H1 (cell line): ENCODE measurements around the gene SLC13A2. TPM values are rescaled to one million over a fixed set of nuclear protein-coding genes. Genes with fewer than 3 reads are reported as not detected.

ENCODE experiments used
- CTCF ChIA-PET: fragments of 300-600 bp; sonication (Branson Sonifier 250); formaldehyde crosslinking; loops from one replicate; lab custom pipeline; 2021; ENCODE audit not compliant: partially characterized antibody; lab: Charles Lee
- POLR2A ChIA-PET: fragments of 300-600 bp; sonication (Branson Sonifier 250); formaldehyde crosslinking; loops from one replicate; lab custom pipeline; 2021; ENCODE audit warnings: inconsistent platforms; ENCODE audit not compliant: partially characterized antibody; lab: Charles Lee
- DNase-seq, 2 experiments: peaks; one replicate each; pipeline versions ENCODE4 v3.0.0 to v3.0.0-alpha.2; 2010 to 2022; ENCODE audit warnings: low spot score in 2 of 2, low read depth in 1 of 2, mixed read lengths in 1 of 2
- FAIRE-seq: peaks from 2 replicates; lab custom pipeline; 2011; peaks lifted over from hg19 to GRCh38; lab: Jason Lieb, UNC
- H2AFZ ChIP-seq: 2 replicates; pipeline ENCODE4 v1.8.1; 2012; ENCODE audit warnings: low read length, inconsistent platforms
- H2AK5ac ChIP-seq: 2 replicates; pipeline ENCODE4 v1.6.1; 2013; ENCODE audit warnings: low read depth, low read length
- H2BK120ac ChIP-seq: replicated peaks from 2 replicates; pipeline ENCODE3; 2013; ENCODE audit warnings: low read depth, low read length, inconsistent platforms
- H2BK12ac ChIP-seq: 2 replicates; pipeline ENCODE4 v1.6.1; 2013; ENCODE audit warnings: low read depth, low read length
- H2BK15ac ChIP-seq: 2 replicates; pipeline ENCODE4 v1.6.1; 2013; ENCODE audit warnings: low read length
- H2BK20ac ChIP-seq: 2 replicates; pipeline ENCODE4 v1.6.1; 2013; ENCODE audit warnings: low read length
- H2BK5ac ChIP-seq: 2 replicates; pipeline ENCODE4 v1.6.1; 2013; ENCODE audit warnings: low read depth, low read length
- H3K14ac ChIP-seq: 2 replicates; pipeline ENCODE4 v1.6.1; 2013; ENCODE audit warnings: inconsistent platforms; ENCODE audit not compliant: insufficient read length
- H3K18ac ChIP-seq: 2 replicates; pipeline ENCODE4 v1.6.1; 2013; ENCODE audit warnings: low read length; ENCODE audit errors: extremely low read depth
- H3K23ac ChIP-seq: 2 replicates; pipeline ENCODE4 v1.6.1; 2013; ENCODE audit warnings: inconsistent platforms; ENCODE audit not compliant: insufficient read length
- H3K23me2 ChIP-seq: 2 replicates; pipeline ENCODE4 v1.6.1; 2013; ENCODE audit warnings: low read depth, low read length
- H3K27ac ChIP-seq: 2 replicates; pipeline ENCODE4 v1.6.1; 2011; ENCODE audit warnings: low read depth, low read length, inconsistent platforms
- H3K27me3 ChIP-seq, 4 experiments: replicated peaks in 1 of 4; 1 replicate in 1 of 4; 2 replicates in 3 of 4; pipeline versions ENCODE4 v1.6.1 to v1.8.1; 2011 to 2013; ENCODE audit warnings: low read length in 3 of 4, mild to moderate bottlenecking in 3 of 4, inconsistent platforms in 2 of 4, mixed read lengths in 2 of 4, moderate library complexity in 1 of 4; ENCODE audit not compliant: control insufficient read depth in 3 of 4, insufficient read depth in 3 of 4; ENCODE audit errors: extremely low read depth in 1 of 4
- H3K36me3 ChIP-seq, 4 experiments: 2 replicates each; pipeline versions ENCODE4 v1.6.1 to v1.8.1; 2011 to 2013; ENCODE audit warnings: mild to moderate bottlenecking in 4 of 4, low read length in 3 of 4, moderate library complexity in 2 of 4, control low read depth in 1 of 4, inconsistent platforms in 1 of 4; ENCODE audit not compliant: insufficient read depth in 4 of 4, control insufficient read depth in 2 of 4
- H3K4ac ChIP-seq: replicated peaks from 2 replicates; pipeline ENCODE3; 2013; ENCODE audit warnings: low read length, low read depth, mixed read lengths, inconsistent platforms; ENCODE audit not compliant: insufficient read length
- H3K4me1 ChIP-seq, 4 experiments: replicated peaks in 1 of 4; 1 replicate in 1 of 4; 2 replicates in 3 of 4; pipeline versions ENCODE4 v1.6.1 to v1.8.1; 2011 to 2013; ENCODE audit warnings: low read length in 3 of 4, inconsistent platforms in 2 of 4, mixed read lengths in 1 of 4; ENCODE audit not compliant: insufficient read depth in 4 of 4, control insufficient read depth in 3 of 4
- H3K4me2 ChIP-seq, 2 experiments: 2 replicates each; pipeline versions ENCODE4 v1.6.1 to v1.8.1; 2011 to 2013; ENCODE audit warnings: low read depth in 2 of 2, low read length in 2 of 2, control low read depth in 1 of 2, inconsistent platforms in 1 of 2, mild to moderate bottlenecking in 1 of 2; ENCODE audit not compliant: insufficient read depth in 1 of 2
- H3K4me3 ChIP-seq, 4 experiments: fragments of 200-600, 300-600 bp in 1 of 4; sonication (generic), shearing (Covaris generic), sonication (Bioruptor Twin) in 1 of 4; 2 replicates each; pipeline versions ENCODE4 v1.5.1 to v1.8.1; 2011 to 2016; ENCODE audit warnings: low read length in 4 of 4, low read depth in 3 of 4, control low read depth in 2 of 4, inconsistent platforms in 2 of 4, mild to moderate bottlenecking in 2 of 4, mixed read lengths in 1 of 4, moderate library complexity in 1 of 4; ENCODE audit not compliant: insufficient read depth in 2 of 4; ENCODE audit errors: extremely low read depth in 1 of 4
- H3K56ac ChIP-seq: replicated peaks from 2 replicates; pipeline ENCODE3; 2013; ENCODE audit warnings: low read depth, mild to moderate bottlenecking, mixed read lengths, low read length, inconsistent platforms; ENCODE audit not compliant: insufficient read length
- H3K79me1 ChIP-seq: 2 replicates; pipeline ENCODE4 v1.6.1; 2013; ENCODE audit warnings: low read depth, low read length, control low read depth
- H3K79me2 ChIP-seq, 2 experiments: 2 replicates each; pipeline versions ENCODE4 v1.6.1 to v1.8.1; 2012 to 2013; ENCODE audit warnings: low read length in 2 of 2, mild to moderate bottlenecking in 2 of 2, inconsistent platforms in 1 of 2; ENCODE audit not compliant: insufficient read depth in 2 of 2, control insufficient read depth in 1 of 2
- H3K9ac ChIP-seq, 4 experiments: replicated peaks in 1 of 4; 1 replicate in 1 of 4; 2 replicates in 3 of 4; pipeline versions ENCODE4 v1.6.1 to v1.8.1; 2011 to 2013; ENCODE audit warnings: low read depth in 3 of 4, low read length in 3 of 4, control low read depth in 2 of 4, mild to moderate bottlenecking in 2 of 4, moderate library complexity in 2 of 4, inconsistent platforms in 1 of 4; ENCODE audit errors: extremely low read depth in 1 of 4
- H3K9me3 ChIP-seq, 2 experiments: 2 replicates each; pipeline versions ENCODE4 v1.6.1 to v1.8.1; 2012 to 2013; ENCODE audit warnings: mild to moderate bottlenecking in 2 of 2, moderate library complexity in 2 of 2, control low read depth in 1 of 2, inconsistent platforms in 1 of 2, low read depth in 1 of 2, low read length in 1 of 2, mixed read lengths in 1 of 2; ENCODE audit not compliant: insufficient read depth in 2 of 2
- H4K20me1 ChIP-seq, 2 experiments: replicated peaks in 1 of 2; 2 replicates each; pipeline versions ENCODE3 to v1.8.1; 2011 to 2013; ENCODE audit warnings: inconsistent platforms in 2 of 2, low read length in 2 of 2, mild to moderate bottlenecking in 1 of 2; ENCODE audit not compliant: insufficient read depth in 2 of 2, control insufficient read depth in 1 of 2
- H4K5ac ChIP-seq: 2 replicates; pipeline ENCODE4 v1.6.1; 2013; ENCODE audit warnings: low read length, low read depth, mixed read lengths, inconsistent platforms; ENCODE audit not compliant: insufficient read length
- H4K8ac ChIP-seq: 2 replicates; pipeline ENCODE4 v1.8.0; 2013; ENCODE audit warnings: mild to moderate bottlenecking, moderate library complexity, low read length, inconsistent platforms; ENCODE audit not compliant: insufficient read depth; ENCODE audit errors: extremely low read depth
- H4K91ac ChIP-seq: replicated peaks from 2 replicates; pipeline ENCODE3; 2013; ENCODE audit warnings: low read length, mixed read lengths, inconsistent platforms; ENCODE audit not compliant: insufficient read length
- CEBPB ChIP-seq: IDR thresholded peaks from 2 replicates; pipeline ENCODE4 v1.6.1; 2012; ENCODE audit warnings: low read depth, low read length
- HDAC2 ChIP-seq, 2 experiments: fragments of 300-600 bp in 1 of 2; sonication (generic) in 1 of 2; IDR thresholded peaks; 2 replicates each; pipeline ENCODE4 v1.6.1; 2011 to 2012; ENCODE audit warnings: low read depth in 2 of 2, low read length in 2 of 2, mild to moderate bottlenecking in 2 of 2, moderate library complexity in 2 of 2, borderline replicate concordance in 1 of 2, inconsistent platforms in 1 of 2
- MAFK ChIP-seq: IDR thresholded peaks from 2 replicates; pipeline ENCODE4 v1.6.1; 2012; ENCODE audit warnings: low read depth, mild to moderate bottlenecking, improper control_type of control experiment, low read length
- SAP30 ChIP-seq: fragments of 300-600 bp; sonication (generic); IDR thresholded peaks from 2 replicates; pipeline ENCODE4 v1.7.1; 2012; ENCODE audit warnings: low read length, moderate library complexity, mild to moderate bottlenecking, inconsistent platforms; ENCODE audit not compliant: insufficient read depth, insufficient replicate concordance
- SRF ChIP-seq: IDR thresholded peaks from 2 replicates; pipeline ENCODE4 v1.6.1; 2011; ENCODE audit warnings: mild to moderate bottlenecking, low read depth, low read length, moderate library complexity
- WGBS, 2 experiments: shearing (Covaris generic) in 1 of 2; methylation state at CpG; one replicate each; pipeline versions ENCODE4 v1.1.6 to v1.1.7; 2013 to 2015; ENCODE audit warnings: low lambda C conversion rate in 2 of 2, mixed read lengths in 2 of 2, inconsistent platforms in 1 of 2, low coverage in 1 of 2, missing lambda C conversion rate in 1 of 2; ENCODE audit not compliant: insufficient replicate concordance in 2 of 2, insufficient coverage in 1 of 2, insufficient read length in 1 of 2; ENCODE audit errors: extremely low coverage in 1 of 2, missing lambda C conversion rate in 1 of 2; 5-methylcytosine and 5-hydroxymethylcytosine counted together
- polyA plus RNA-seq, 7 experiments: library from polyadenylated mRNA; depleted of rRNA in 3 of 7; stranded (reverse) in 5 of 7; unstranded in 2 of 7; fragments of >200 nt in 5 of 7; fragments of 200-250 nt in 2 of 7; gene quantifications; 1 replicate in 5 of 7; 2 replicates in 1 of 7; 4 replicates in 1 of 7; pipeline versions ENCODE4 v1.2.1 to v1.2.3, GENCODE V29; 2011 to 2013; ENCODE audit warnings: missing spikeins in 2 of 7, mixed read lengths in 2 of 7
- total RNA-seq: library from RNA; stranded (reverse); fragmentation: NEBNext Ultra II Directional; extraction: Animal tissue kit (Norgen Biotek cat#: 25700); gene quantifications from 2 replicates; pipeline ENCODE4 v1.2.1, GENCODE V29; 2021
- TF ChIP-seq, protein P1 (sequence below): IDR thresholded peaks from 2 replicates; pipeline ENCODE4 v1.6.1; 2012; ENCODE audit warnings: inconsistent platforms

SLC13A2 gene
- total and polyA plus RNA-seq, 2 of the 8 experiments (the other 6 are each of a cell fraction or from before 2014, with no cell fraction given): not detected

DNA sequence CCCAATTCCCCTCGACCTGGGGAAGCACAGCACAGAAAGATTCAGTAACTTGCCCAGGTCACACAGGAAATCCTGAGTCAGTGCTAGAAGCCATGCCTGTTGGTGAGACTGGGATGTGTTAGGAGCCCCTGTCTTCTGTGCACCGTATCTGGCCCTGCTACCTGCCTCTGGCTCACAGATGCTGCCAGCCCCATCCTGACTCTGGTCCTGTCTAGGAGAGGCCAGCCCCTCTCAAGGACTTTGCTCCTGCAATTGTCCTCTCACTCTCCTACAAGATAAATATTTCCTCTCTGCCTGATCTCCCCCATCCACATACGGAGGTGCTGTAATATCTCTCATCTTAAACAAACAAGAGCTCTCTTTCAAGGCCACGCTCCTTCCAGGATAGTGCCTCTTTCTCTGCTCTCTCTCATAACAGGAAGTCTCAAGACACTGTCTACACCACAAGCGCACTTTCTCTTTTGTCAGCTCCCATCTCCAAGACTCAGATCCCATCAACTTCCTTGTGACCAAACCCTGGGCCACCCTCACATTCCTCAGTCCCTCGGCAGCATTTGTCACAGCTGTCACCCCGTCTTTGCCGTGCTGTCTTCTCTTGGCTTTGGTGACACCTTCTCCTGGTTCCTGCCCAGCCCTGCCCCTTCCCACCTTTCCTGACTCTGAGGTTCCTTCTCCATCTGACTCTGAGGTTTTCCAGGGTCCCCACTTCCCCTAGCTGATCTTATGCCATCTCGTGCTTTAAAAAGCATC, 1.9 kb downstream of the SLC13A2 start:
- TF ChIP-seq CEBPB: no peak
- no peak for TF ChIP-seq SAP30
- TF ChIP-seq, protein P1, sequence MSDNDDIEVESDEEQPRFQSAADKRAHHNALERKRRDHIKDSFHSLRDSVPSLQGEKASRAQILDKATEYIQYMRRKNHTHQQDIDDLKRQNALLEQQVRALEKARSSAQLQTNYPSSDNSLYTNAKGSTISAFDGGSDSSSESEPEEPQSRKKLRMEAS: no peak
- TF ChIP-seq HDAC2 (IDR thresholded peaks at IDR 0.05; ENCODE audit: borderline replicate concordance in 1 of 2, low read depth in 2 of 2, low read length in 2 of 2): no peak
- TF ChIP-seq SRF: no peak
- no peak for TF ChIP-seq MAFK
- no peak overlapping the region for H3K18ac ChIP-seq
- no peak overlapping the region for H2BK5ac ChIP-seq
- ChIA-PET POLR2A (no interaction called here), CTCF (interaction anchor here (0.6 to 2.1 kb wide), 4 partner anchors 20 to 109 kb away, joined by 3 to 5 read pairs (median 4); no protein-coding TSS in a partner anchor)
- no peak overlapping the region for H3K4me2 ChIP-seq
- H3K9me3 ChIP-seq: no peaks in the 10 kb centered on the region
- H4K91ac ChIP-seq: no peak overlapping the region
- H3K4me1 ChIP-seq: no peaks in the 10 kb centered on the region
- DNase-seq: no peak
- H4K8ac ChIP-seq: no peak overlapping the region
- H2BK20ac ChIP-seq: no peak overlapping the region
- H3K4ac ChIP-seq: no peak overlapping the region
- H3K4me3 ChIP-seq: no peak overlapping the region
- no peaks in the 10 kb centered on the region for H3K79me1 ChIP-seq
- no peak overlapping the region for H3K56ac ChIP-seq
- no peak overlapping the region for H2AK5ac ChIP-seq
- 91% methylated on average over 9 of the region's 9 CpGs; no CpG with 5 or more reads in 1 of the 2 experiments for WGBS, 2 experiments
- no peak overlapping the region for H2BK12ac ChIP-seq
- no peaks in the 10 kb centered on the region for H4K20me1 ChIP-seq
- H2BK120ac ChIP-seq: no peak overlapping the region
- no peak overlapping the region for H3K9ac ChIP-seq
- peaks cover 0 to under 1% (median 0%) of the 10 kb centered on the region in 4 experiments; a peak in 2 of 7 replicates for H3K27me3 ChIP-seq
- no peak for FAIRE-seq
- no peak overlapping the region for H2AFZ ChIP-seq
- no peaks in the 10 kb centered on the region for H3K79me2 ChIP-seq
- H3K23ac ChIP-seq: no peak overlapping the region
- no peak overlapping the region for H3K14ac ChIP-seq
- no peaks in the 10 kb centered on the region for H3K36me3 ChIP-seq
- no peak overlapping the region for H3K27ac ChIP-seq
- H3K23me2 ChIP-seq: peaks cover 2% of the 10 kb centered on the region; the same call in 1 of the 2 replicates
- H4K5ac ChIP-seq: no peak overlapping the region
- H2BK15ac ChIP-seq: no peak overlapping the region
